ENCODE results near the gene FAH.
"Not testable (repeated sequence)": the region's sequence is repeated elsewhere in the genome, so short reads cannot be mapped to it uniquely, and the experiment has no call there.

The FAH gene

GRCh38 chr15:80152896-80153876 lies at the start of gene FAH:
Gene FAH (plus strand): TSS chr15:80152999. CDS start chr15:80153055, 56 bp downstream.
- in situ Hi-C loops (cut with MboI; ENCODE audit: low sequenced_read_pairs) = no loop called here

- in situ Hi-C loops (cut with MboI; ENCODE audit: low sequenced_read_pairs) = no loop called here
Measured at GRCh38 chr15:80105193-80105592, 47.6 kb upstream of the FAH start.

GRCh38 chr15:80105595-80105994 lies 47.2 kb upstream of the FAH start:
- in situ Hi-C loops (cut with MboI; ENCODE audit: low sequenced_read_pairs) = no loop called here

GRCh38 chr15:80106051-80106450 lies 46.7 kb upstream of the FAH start:
- in situ Hi-C loops (cut with MboI; ENCODE audit: low sequenced_read_pairs) = no loop called here

GRCh38 chr15:80107204-80107603 lies 45.6 kb upstream of the FAH start:
- in situ Hi-C loops (cut with MboI; ENCODE audit: low sequenced_read_pairs) = no loop called here

- in situ Hi-C loops (cut with MboI; ENCODE audit: low sequenced_read_pairs) = no loop called here
Measured at GRCh38 chr15:80107774-80108173, 45.0 kb upstream of the FAH start.

- in situ Hi-C loops (cut with MboI; ENCODE audit: low sequenced_read_pairs) = no loop called here
Measured at GRCh38 chr15:80109388-80109787, 43.4 kb upstream of the FAH start.

GRCh38 chr15:80110920-80111319 lies 41.9 kb upstream of the FAH start:
- in situ Hi-C loops (cut with MboI; ENCODE audit: low sequenced_read_pairs) = no loop called here

GRCh38 chr15:80114114-80114513 lies 38.7 kb upstream of the FAH start:
- in situ Hi-C loops (cut with MboI; ENCODE audit: low sequenced_read_pairs) = no loop called here

GRCh38 chr15:80115021-80115420 lies 37.8 kb upstream of the FAH start:
- in situ Hi-C loops (cut with MboI; ENCODE audit: low sequenced_read_pairs) = no loop called here

- in situ Hi-C loops (cut with MboI; ENCODE audit: low sequenced_read_pairs) = no loop called here
Measured at GRCh38 chr15:80118956-80119355, 33.8 kb upstream of the FAH start.

GRCh38 chr15:80120636-80121035 lies 32.2 kb upstream of the FAH start:
- in situ Hi-C loops (cut with MboI; ENCODE audit: low sequenced_read_pairs) = no loop called here

GRCh38 chr15:80121546-80121945 lies 31.3 kb upstream of the FAH start:
- in situ Hi-C loops (cut with MboI; ENCODE audit: low sequenced_read_pairs) = no loop called here

GRCh38 chr15:80123034-80123433 lies 29.8 kb upstream of the FAH start:
- in situ Hi-C loops (cut with MboI; ENCODE audit: low sequenced_read_pairs) = no loop called here

GRCh38 chr15:80127253-80127652 lies 25.5 kb upstream of the FAH start:
- in situ Hi-C loops (cut with MboI; ENCODE audit: low sequenced_read_pairs) = not testable (repeated sequence)

GRCh38 chr15:80127911-80128310 lies 24.9 kb upstream of the FAH start:
- in situ Hi-C loops (cut with MboI; ENCODE audit: low sequenced_read_pairs) = no loop called here

- in situ Hi-C loops (cut with MboI; ENCODE audit: low sequenced_read_pairs) = no loop called here
Measured at GRCh38 chr15:80132382-80132781, 20.4 kb upstream of the FAH start.

GRCh38 chr15:80136854-80137253 lies 15.9 kb upstream of the FAH start:
- in situ Hi-C loops (cut with MboI; ENCODE audit: low sequenced_read_pairs) = no loop called here

- in situ Hi-C loops (cut with MboI; ENCODE audit: low sequenced_read_pairs) = no loop called here
Measured at GRCh38 chr15:80138961-80139360, 13.8 kb upstream of the FAH start.

- in situ Hi-C loops (cut with MboI; ENCODE audit: low sequenced_read_pairs) = no loop called here
Measured at GRCh38 chr15:80140909-80141308, 11.9 kb upstream of the FAH start.

GRCh38 chr15:80141916-80142598 lies 10.7 kb upstream of the FAH start:
- in situ Hi-C loops (cut with MboI; ENCODE audit: low sequenced_read_pairs) = no loop called here

- in situ Hi-C loops (cut with MboI; ENCODE audit: low sequenced_read_pairs) = no loop called here
Measured at GRCh38 chr15:80142646-80143045, 10.2 kb upstream of the FAH start.
